Tibial nerve (tissue), 4 donors: Measurements from ENCODE around the gene MEX3B.

Experiments
- EP300 ChIP-seq, 2 donors: sonication (generic); formaldehyde crosslinking; IDR thresholded peaks; one replicate each; pipeline ENCODE4 v1.6.1; 2017; ENCODE audit warnings: antibody characterized with exemption in 2 of 2, mild to moderate bottlenecking in 1 of 2
- TF ChIP-seq, protein P1 (sequence below), 5 experiments: fragments of 200-600 bp in 3 of 5; fragments of 450-650 bp in 2 of 5; sonication (generic) in 3 of 5; IDR thresholded peaks; one replicate each; pipeline ENCODE4 v1.5.1; 2016 to 2019; ENCODE audit warnings: antibody characterized with exemption in 5 of 5, mild to moderate bottlenecking in 3 of 5, moderate library complexity in 2 of 5

- no peak for TF ChIP-seq EP300 (IDR thresholded peaks at IDR 0.05)
- TF ChIP-seq, protein P1, sequence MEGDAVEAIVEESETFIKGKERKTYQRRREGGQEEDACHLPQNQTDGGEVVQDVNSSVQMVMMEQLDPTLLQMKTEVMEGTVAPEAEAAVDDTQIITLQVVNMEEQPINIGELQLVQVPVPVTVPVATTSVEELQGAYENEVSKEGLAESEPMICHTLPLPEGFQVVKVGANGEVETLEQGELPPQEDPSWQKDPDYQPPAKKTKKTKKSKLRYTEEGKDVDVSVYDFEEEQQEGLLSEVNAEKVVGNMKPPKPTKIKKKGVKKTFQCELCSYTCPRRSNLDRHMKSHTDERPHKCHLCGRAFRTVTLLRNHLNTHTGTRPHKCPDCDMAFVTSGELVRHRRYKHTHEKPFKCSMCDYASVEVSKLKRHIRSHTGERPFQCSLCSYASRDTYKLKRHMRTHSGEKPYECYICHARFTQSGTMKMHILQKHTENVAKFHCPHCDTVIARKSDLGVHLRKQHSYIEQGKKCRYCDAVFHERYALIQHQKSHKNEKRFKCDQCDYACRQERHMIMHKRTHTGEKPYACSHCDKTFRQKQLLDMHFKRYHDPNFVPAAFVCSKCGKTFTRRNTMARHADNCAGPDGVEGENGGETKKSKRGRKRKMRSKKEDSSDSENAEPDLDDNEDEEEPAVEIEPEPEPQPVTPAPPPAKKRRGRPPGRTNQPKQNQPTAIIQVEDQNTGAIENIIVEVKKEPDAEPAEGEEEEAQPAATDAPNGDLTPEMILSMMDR (IDR thresholded peaks at IDR 0.05), result no peak
These were observed 27.6 kb downstream of the MEX3B start for GRCh38 chr15:82018201-82018600.
